GM21576 (cell line): Measurements from ENCODE around the gene PXYLP1.
A peak's percentile ranks its signal among the peaks of the same experiment; 100 is the strongest.
"Not testable (repeated sequence)": the region's sequence is repeated elsewhere in the genome, so short reads cannot be mapped to it uniquely, and the experiment has no call there.

Source experiments
- ATAC-seq: cut with Tn5 transposase; IDR thresholded peaks from one replicate; pipeline ENCODE4 v1.9.1; 2021; ENCODE audit warnings: mild to moderate bottlenecking, moderate library complexity; ENCODE audit not compliant: unreplicated experiment

The PXYLP1 gene

GRCh38 chr3:141291559-141292355, 60.1 kb downstream of the PXYLP1 start:
- ATAC-seq, result no peak

GRCh38 chr3:141292356-141293058, 60.9 kb downstream of the PXYLP1 start:
- ATAC-seq, result no peak

DNA sequence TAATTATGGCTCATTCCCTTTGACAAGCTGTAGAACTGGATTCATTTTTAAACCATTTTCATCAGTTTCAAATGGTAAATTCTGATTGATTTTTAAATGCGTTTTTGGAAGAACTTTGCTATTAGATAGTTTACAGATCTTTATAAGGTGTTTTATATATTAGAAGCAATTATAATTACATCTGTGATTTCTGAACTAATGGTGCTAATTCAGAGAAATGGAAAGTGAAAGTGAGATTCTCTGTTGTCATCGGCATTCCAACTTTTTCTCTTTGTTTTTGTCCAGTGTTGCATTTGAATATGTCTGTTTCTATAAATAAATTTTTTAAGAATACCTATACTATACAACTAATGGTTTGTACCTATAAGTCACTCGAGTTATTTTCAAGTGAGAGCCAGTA, 62.7 kb downstream of the PXYLP1 start:
- ATAC-seq, result no peak

- no peak for ATAC-seq
Measured at GRCh38 chr3:141294848-141295247, 63.2 kb downstream of the PXYLP1 start.

GRCh38 chr3:141300426-141300825, 68.8 kb downstream of the PXYLP1 start:
- not testable (repeated sequence) for ATAC-seq

GRCh38 chr3:141302364-141303141, 70.9 kb downstream of the PXYLP1 start:
- ATAC-seq, result no peak

- no peak for ATAC-seq
Measured at GRCh38 chr3:141303481-141304223, 72.0 kb downstream of the PXYLP1 start.

DNA sequence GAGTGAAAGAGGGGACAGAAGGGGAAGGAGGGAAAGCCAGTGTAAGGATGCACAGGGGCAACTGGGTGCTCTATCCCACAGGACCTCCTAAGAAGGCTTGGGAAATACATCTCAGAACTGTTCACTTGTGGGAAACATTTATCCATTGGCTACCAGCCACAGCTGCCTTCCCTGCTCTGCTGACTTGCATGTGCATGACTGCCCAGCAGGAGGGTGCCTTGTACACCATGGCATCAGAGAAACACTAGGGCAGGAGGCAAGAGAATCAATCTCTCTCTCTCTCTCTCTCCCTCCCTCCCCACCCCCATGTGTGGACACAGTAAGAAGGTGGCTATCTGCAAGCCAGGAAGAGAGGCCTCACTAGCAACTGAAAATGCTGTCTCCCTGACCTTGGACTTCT, 73.8 kb downstream of the PXYLP1 start:
- no peak for ATAC-seq

DNA sequence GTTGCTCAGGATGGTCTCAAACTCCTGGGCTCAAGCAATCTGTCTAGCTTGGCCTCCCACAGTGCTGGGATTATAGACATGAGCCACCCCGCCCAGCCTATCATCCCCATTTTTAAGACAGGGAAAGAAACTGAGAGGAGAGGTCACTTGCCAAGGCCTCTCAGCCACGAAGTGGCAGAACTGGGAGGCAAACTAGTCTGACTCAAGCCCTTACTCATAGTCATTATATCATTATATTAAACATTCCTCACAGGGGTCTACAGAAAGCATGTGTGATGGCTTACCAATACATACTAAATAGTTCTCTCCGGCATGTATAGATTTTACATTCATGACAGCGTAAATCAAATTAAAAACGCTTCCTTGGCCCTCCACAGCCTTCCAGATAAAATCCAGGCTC, 74.7 kb downstream of the PXYLP1 start:
- no peak for ATAC-seq

- no peak for ATAC-seq
Measured at GRCh38 chr3:141306922-141307321, 75.3 kb downstream of the PXYLP1 start.

- no peak for ATAC-seq
Measured at GRCh38 chr3:141307351-141308059, 75.9 kb downstream of the PXYLP1 start.

GRCh38 chr3:141308588-141309218, 77.1 kb downstream of the PXYLP1 start:
- ATAC-seq, result no peak

DNA sequence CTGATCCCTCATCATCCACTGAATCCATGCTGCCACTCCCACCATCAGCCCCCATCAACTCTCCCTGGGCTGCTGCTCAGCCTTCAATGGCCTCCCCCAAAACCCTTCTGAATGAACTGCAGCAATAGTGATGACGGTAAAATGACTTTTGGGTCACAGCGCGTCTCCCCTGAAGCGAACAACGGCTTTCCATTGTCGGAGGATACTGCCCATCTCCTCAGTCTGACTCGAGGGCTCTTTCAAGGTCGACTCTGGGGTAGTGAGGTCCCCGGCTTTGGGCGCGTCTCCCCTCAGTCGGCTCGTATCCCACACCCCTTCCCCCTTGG, 79.5 kb downstream of the PXYLP1 start:
- ATAC-seq, result no peak

DNA sequence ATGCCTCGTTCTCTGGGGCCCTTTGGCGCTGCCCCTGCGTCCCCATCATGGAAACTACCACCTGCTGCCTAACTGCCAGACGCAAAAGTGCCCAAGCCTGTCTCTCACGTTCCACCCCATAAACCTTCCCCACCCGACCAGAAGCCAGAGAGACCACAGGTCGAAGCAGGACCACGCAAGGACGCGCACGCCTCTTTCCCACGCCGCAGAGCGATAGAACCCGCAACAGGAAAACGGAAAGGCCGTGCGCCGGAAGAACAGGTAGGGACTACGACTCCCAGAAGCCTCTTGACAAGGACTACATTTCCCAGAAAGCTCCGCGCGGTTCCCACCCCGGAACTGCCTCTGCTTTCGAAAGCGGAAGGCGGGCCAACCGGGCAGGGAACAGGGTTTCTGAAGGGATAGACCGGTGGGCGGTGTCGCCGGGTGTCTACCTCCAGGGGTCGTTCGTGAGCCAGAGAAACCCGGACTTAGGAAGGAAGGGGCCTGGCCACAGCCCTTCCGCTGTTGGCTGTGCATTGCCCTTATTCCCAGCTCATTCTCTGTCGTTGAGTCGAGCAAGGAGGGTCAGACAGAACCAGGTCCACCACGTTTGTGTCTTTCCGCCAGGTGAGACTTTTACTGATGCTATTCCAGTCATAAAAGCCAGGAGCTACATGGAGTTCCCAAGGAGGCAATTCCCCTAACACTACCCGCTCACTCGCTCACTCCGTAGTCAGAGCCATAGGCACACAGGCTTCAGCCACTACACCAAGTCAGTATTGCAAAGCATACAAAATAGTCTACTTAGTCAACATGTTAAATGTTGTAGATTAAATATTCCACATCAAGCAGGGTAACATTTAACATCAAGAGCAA, 80.1 kb downstream of the PXYLP1 start:
- ATAC-seq, result peak; percentile 96

- no peak for ATAC-seq
Measured at GRCh38 chr3:141312354-141313092, 80.9 kb downstream of the PXYLP1 start.

- no peak for ATAC-seq
Measured at GRCh38 chr3:141313093-141313683, 81.6 kb downstream of the PXYLP1 start.

DNA sequence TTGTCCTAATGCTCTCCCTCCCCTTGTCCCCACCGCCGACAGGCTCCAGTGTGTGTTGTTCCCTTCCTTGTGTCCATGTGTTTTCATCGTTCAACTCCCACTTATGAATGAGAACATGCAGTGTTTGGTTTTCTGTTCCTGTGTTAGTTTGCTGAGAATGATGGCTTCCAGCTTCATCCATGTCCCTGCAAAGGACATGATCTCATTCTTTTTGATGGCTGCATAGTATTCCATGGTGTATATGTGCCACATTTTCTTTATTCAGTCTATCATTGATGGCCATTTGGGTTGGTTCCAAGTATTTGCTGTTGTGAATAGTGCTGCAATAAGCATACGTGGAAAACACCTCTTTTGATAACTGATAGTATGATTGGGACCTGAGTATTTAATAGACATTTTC, 82.8 kb downstream of the PXYLP1 start:
- not testable (repeated sequence) for ATAC-seq

DNA sequence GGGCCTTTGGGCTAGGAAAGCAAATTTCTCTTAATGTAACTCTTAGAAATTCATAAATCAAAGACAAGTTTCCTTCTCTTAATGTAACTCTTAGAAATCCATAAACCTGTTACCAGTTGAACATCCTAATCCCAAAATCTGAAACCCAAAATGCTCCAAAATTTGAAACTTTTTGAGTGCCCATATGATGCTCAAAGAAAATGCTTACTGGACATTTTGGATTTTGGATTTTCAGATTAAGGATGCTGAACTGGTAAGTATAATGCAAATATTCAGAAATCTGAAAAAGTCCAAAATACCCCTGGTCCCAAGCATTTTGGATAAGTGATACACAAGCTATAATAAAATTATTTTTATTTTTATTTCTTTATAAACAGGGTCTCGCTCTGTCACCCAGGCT, 85.2 kb downstream of the PXYLP1 start:
- no peak for ATAC-seq
